GM12878 (cell line): Measurements from ENCODE around the gene DCC. TPM values are rescaled to one million over a fixed set of nuclear protein-coding genes. Genes with fewer than 3 reads are reported as not detected.

ENCODE experiments used
- ATAC-seq: fragments of 200-7000 bp; cut with Tn5 transposase; 3 replicates; pipeline ENCODE4 v1.9.1; 2020; ENCODE audit warnings: mild to moderate bottlenecking, moderate library complexity
- BruUV-seq: library from RNA; stranded (reverse); fragments of 400-500 nt; replicated peaks from 2 replicates; lab custom pipeline; 2021; lab: Mats Ljungman, UMichigan
- CTCF ChIA-PET: fragments of 300-600 bp; sonication (Branson Sonifier 250); formaldehyde crosslinking; extraction: SDS; loops from one replicate; lab custom pipeline; 2021; ENCODE audit warnings: inconsistent platforms; lab: Yijun Ruan, JAX
- POLR2A ChIA-PET: fragments of 350-600 bp; formaldehyde crosslinking; extraction: SDS; loops from one replicate; lab custom pipeline; 2021; ENCODE audit warnings: inconsistent platforms; lab: Charles Lee
- RAD21 ChIA-PET: fragments of 300-600 bp; sonication (Branson Sonifier 250); formaldehyde crosslinking; loops from one replicate; lab custom pipeline; 2023; ENCODE audit warnings: antibody characterized with exemption; ENCODE audit not compliant: unreplicated experiment; lab: Charles Lee
- SMC1A ChIA-PET: fragments of 300-600 bp; sonication (Branson Sonifier 250); formaldehyde crosslinking; loops from one replicate; lab custom pipeline; 2023; ENCODE audit not compliant: unreplicated experiment, uncharacterized antibody; lab: Charles Lee
- DNase-seq: peaks from one replicate; pipeline ENCODE4 v3.0.0-alpha.2; 2011; ENCODE audit warnings: low read depth, low spot score
- FAIRE-seq: peaks from 3 replicates; lab custom pipeline; 2011; peaks lifted over from hg19 to GRCh38; lab: Jason Lieb, UNC
- H2AFZ ChIP-seq: 2 replicates; pipeline ENCODE4 v1.6.0; 2011; ENCODE audit warnings: low read depth, low read length, control low read depth; ENCODE audit not compliant: control insufficient read depth
- H3K27ac ChIP-seq: 2 replicates; pipeline ENCODE4 v1.5.1; 2011; ENCODE audit warnings: control low read depth; ENCODE audit not compliant: control insufficient read depth, insufficient read depth
- H3K27me3 ChIP-seq, 2 experiments: replicated peaks in 1 of 2; 2 replicates each; pipeline versions ENCODE4 v1.6.0 to v1.6.1; 2011; ENCODE audit warnings: low read length in 1 of 2; ENCODE audit not compliant: control insufficient read depth in 2 of 2, insufficient read depth in 2 of 2
- H3K36me3 ChIP-seq, 2 experiments: 2 replicates each; pipeline ENCODE4 v1.5.1; 2011; ENCODE audit warnings: low read length in 1 of 2; ENCODE audit not compliant: control insufficient read depth in 2 of 2, insufficient read depth in 2 of 2
- H3K4me1 ChIP-seq: 2 replicates; pipeline ENCODE4 v1.6.1; 2011; ENCODE audit warnings: mild to moderate bottlenecking, low read length, moderate library complexity, mixed read lengths; ENCODE audit not compliant: control insufficient read depth, insufficient read depth
- H3K4me2 ChIP-seq: 2 replicates; pipeline ENCODE4 v1.6.0; 2011; ENCODE audit warnings: control low read depth; ENCODE audit not compliant: control insufficient read depth, insufficient read depth
- H3K4me3 ChIP-seq: fragments of 200-600 bp; sonication (generic); 2 replicates; pipeline ENCODE4 v1.5.1; 2016
- H3K79me2 ChIP-seq: 2 replicates; pipeline ENCODE4 v1.6.0; 2011; ENCODE audit warnings: low read length; ENCODE audit not compliant: control insufficient read depth, insufficient read depth
- H3K9ac ChIP-seq: 2 replicates; pipeline ENCODE4 v1.8.0; 2011; ENCODE audit warnings: low read length, control low read depth, mixed read lengths; ENCODE audit not compliant: control insufficient read depth, insufficient read depth
- H3K9me3 ChIP-seq: replicated peaks from 3 replicates; pipeline ENCODE4 v1.5.1; 2011; ENCODE audit warnings: mild to moderate bottlenecking, low read length; ENCODE audit not compliant: control insufficient read depth, insufficient read depth
- H4K20me1 ChIP-seq: 2 replicates; pipeline ENCODE4 v1.6.0; 2011; ENCODE audit not compliant: control insufficient read depth, insufficient read depth
- ATF7 ChIP-seq: fragments of 450-650 bp; IDR thresholded peaks from 2 replicates; pipeline ENCODE4 v1.6.1; 2016; ENCODE audit warnings: low read depth, mild to moderate bottlenecking
- CEBPB ChIP-seq, 2 experiments: fragments of 150-350 bp in 1 of 2; IDR thresholded peaks; 2 replicates each; pipeline ENCODE4 v1.6.1; 2012 to 2014; ENCODE audit warnings: low read depth in 2 of 2, low read length in 2 of 2, borderline replicate concordance in 1 of 2, inconsistent platforms in 1 of 2
- FOXK2 ChIP-seq: fragments of 450-650 bp; IDR thresholded peaks from 2 replicates; pipeline ENCODE4 v1.6.1; 2017; ENCODE audit warnings: mild to moderate bottlenecking, moderate library complexity
- GABPA ChIP-seq: IDR thresholded peaks from 2 replicates; pipeline ENCODE4 v1.6.1; 2014; ENCODE audit warnings: antibody characterized with exemption, low read depth, mild to moderate bottlenecking, inconsistent platforms
- NBN ChIP-seq: fragments of 450-650 bp; IDR thresholded peaks from 2 replicates; pipeline ENCODE4 v1.6.1; 2016
- NFIC ChIP-seq: IDR thresholded peaks from 2 replicates; pipeline ENCODE4 v1.6.1; 2012; ENCODE audit warnings: low read depth, mild to moderate bottlenecking, inconsistent platforms, low read length, moderate library complexity
- POLR2AphosphoS5 ChIP-seq: IDR thresholded peaks from 2 replicates; pipeline ENCODE4 v1.6.1; 2011; ENCODE audit warnings: mild to moderate bottlenecking, low read length, inconsistent platforms
- RELA ChIP-seq: fragments of 450-650 bp; IDR thresholded peaks from 2 replicates; pipeline ENCODE4 v1.8.0; 2014; ENCODE audit warnings: borderline replicate concordance; ENCODE audit not compliant: partially characterized antibody
- SP1 ChIP-seq: IDR thresholded peaks from one replicate; pipeline ENCODE4 v1.6.1; 2011; ENCODE audit warnings: low read depth, low read length
- YBX1 ChIP-seq: fragments of 450-650 bp; IDR thresholded peaks from 2 replicates; pipeline ENCODE4 v1.6.1; 2016; ENCODE audit warnings: antibody characterized with exemption
- WGBS: methylation state at CpG from one replicate; pipeline ENCODE4 v1.1.6; 2016; ENCODE audit warnings: low lambda C conversion rate; ENCODE audit not compliant: insufficient replicate concordance, insufficient coverage; ENCODE audit errors: missing lambda C conversion rate; 5-methylcytosine and 5-hydroxymethylcytosine counted together
- in situ Hi-C: fragments of 300-500 bp; cut with MboI; formaldehyde crosslinking; loops from 9 replicates; pipeline ENCODE4 v1.14.3; 2018; ENCODE audit warnings: mixed read lengths
- intact Hi-C: fragments of 100-400 bp; cut with micrococcal nuclease; formaldehyde crosslinking; loops from one replicate; pipeline ENCODE4 v1.14.2; 2022; ENCODE audit not compliant: unreplicated experiment
- polyA plus RNA-seq, 11 experiments: library from polyadenylated mRNA; depleted of rRNA in 4 of 11; unstranded in 6 of 11; stranded (reverse) in 5 of 11; fragments of >200 nt; fragmentation: Nextera tagmentation in 4 of 11; fragmentation: Illumina TruSeq in 1 of 11; extraction: Ambion mirVana in 4 of 11; extraction: Trizol in 1 of 11; gene quantifications; 1 replicate in 1 of 11; 2 replicates in 10 of 11; pipeline versions ENCODE4 v1.2.1 to v1.2.3, GENCODE V29; 2011 to 2016; ENCODE audit warnings: inconsistent platforms in 2 of 11, missing spikeins in 2 of 11, low read depth in 1 of 11
- total RNA-seq, 4 experiments: library from RNA; depleted of rRNA in 3 of 4; stranded (reverse); fragments of >200 nt in 3 of 4; fragmentation: Illumina TruSeq in 1 of 4; extraction: Trizol in 1 of 4; gene quantifications; 2 replicates each; pipeline versions ENCODE4 v1.2.1 to v1.2.3, GENCODE V29; 2013 to 2021
- TF ChIP-seq, protein P1 (sequence below): fragments of 450-650 bp; IDR thresholded peaks from 2 replicates; pipeline ENCODE4 v1.6.1; 2018; ENCODE audit warnings: mild to moderate bottlenecking, low read depth, moderate library complexity; ENCODE audit not compliant: partially characterized antibody

The DCC gene
- total and polyA plus RNA-seq, 10 of the 15 experiments (the other 5 are each of a cell fraction or from before 2014, with no cell fraction given): 0.01 TPM; not detected in 9

DNA sequence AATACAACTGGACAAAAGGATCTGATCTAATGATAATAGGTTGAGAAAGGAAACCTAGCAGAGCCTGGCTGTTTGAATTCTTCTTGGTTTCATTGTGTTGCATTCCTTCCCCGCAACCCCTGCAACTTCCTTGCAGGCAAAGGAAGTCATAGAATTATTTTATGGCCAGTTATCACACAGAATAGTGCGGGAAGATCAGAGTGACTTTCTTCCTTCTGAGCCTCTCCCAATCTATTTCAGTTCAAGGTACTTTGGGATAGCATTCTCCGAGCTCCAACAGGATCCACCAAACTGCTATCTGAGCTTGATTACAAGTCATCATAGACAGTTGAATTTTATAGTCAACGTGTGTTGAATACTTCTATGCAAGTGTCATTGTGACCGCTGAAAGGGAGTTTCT, 441.1 kb downstream of the DCC start:
- ATAC-seq: no peak
- no peaks in the 10 kb centered on the region for H3K4me1 ChIP-seq
- 10% methylated on average over 5 of the region's 5 CpGs for WGBS

More for the DNA sequence above, 441.1 kb downstream of the DCC start:
- ChIA-PET SMC1A (no interaction called here), CTCF (no interaction called here), RAD21 (no interaction called here), POLR2A (no interaction called here)
- intact Hi-C loops: no loop called here
- Histone ChIP-seq H2AFZ (no peak overlapping the region), H3K79me2 (no peaks in the 10 kb centered on the region), H3K27me3 (no peaks in the 10 kb centered on the region), H3K9ac (no peak overlapping the region), H3K4me3 (no peak overlapping the region), H3K36me3 (no peaks in the 10 kb centered on the region), H3K4me2 (no peak overlapping the region), H3K27ac (no peak overlapping the region), H3K9me3 (no peaks in the 10 kb centered on the region), H4K20me1 (no peaks in the 10 kb centered on the region)
- no TSS peak for BruUV-seq
- no peak for FAIRE-seq
- in situ Hi-C loops: no loop called here
- DNase-seq: no peak
- TF ChIP-seq NBN (no peak), FOXK2 (no peak), GABPA (no peak), ATF7 (no peak), POLR2AphosphoS5 (no peak), CEBPB (IDR thresholded peaks at IDR 0.05; ENCODE audit: borderline replicate concordance in 1 of 2, low read depth in 2 of 2, low read length in 2 of 2) (no peak), YBX1 (no peak), SP1 (no peak), RELA (no peak), NFIC (no peak)
- TF ChIP-seq, protein P1, sequence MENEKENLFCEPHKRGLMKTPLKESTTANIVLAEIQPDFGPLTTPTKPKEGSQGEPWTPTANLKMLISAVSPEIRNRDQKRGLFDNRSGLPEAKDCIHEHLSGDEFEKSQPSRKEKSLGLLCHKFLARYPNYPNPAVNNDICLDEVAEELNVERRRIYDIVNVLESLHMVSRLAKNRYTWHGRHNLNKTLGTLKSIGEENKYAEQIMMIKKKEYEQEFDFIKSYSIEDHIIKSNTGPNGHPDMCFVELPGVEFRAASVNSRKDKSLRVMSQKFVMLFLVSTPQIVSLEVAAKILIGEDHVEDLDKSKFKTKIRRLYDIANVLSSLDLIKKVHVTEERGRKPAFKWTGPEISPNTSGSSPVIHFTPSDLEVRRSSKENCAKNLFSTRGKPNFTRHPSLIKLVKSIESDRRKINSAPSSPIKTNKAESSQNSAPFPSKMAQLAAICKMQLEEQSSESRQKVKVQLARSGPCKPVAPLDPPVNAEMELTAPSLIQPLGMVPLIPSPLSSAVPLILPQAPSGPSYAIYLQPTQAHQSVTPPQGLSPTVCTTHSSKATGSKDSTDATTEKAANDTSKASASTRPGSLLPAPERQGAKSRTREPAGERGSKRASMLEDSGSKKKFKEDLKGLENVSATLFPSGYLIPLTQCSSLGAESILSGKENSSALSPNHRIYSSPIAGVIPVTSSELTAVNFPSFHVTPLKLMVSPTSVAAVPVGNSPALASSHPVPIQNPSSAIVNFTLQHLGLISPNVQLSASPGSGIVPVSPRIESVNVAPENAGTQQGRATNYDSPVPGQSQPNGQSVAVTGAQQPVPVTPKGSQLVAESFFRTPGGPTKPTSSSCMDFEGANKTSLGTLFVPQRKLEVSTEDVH: no peak
